PC-9 (cell line): ENCODE data around the gene MAP3K5. TPM values are rescaled to one million over a fixed set of nuclear protein-coding genes. Genes with fewer than 3 reads are reported as not detected.
A peak's percentile ranks its signal among the peaks of the same experiment; 100 is the strongest.

Experiments
- BruUV-seq: library from RNA; stranded (reverse); fragments of 400-500 nt; replicated peaks from 2 replicates; lab custom pipeline; 2021; lab: Mats Ljungman, UMichigan
- CTCF ChIA-PET: fragments of 300-600 bp; sonication (Branson Sonifier 250); formaldehyde crosslinking; loops from one replicate; lab custom pipeline; 2022; ENCODE audit warnings: antibody characterized with exemption; lab: Charles Lee
- POLR2A ChIA-PET: fragments of 300-600 bp; sonication (Branson Sonifier 250); formaldehyde crosslinking; loops from one replicate; lab custom pipeline; 2022; ENCODE audit warnings: antibody characterized with exemption; ENCODE audit not compliant: unreplicated experiment; lab: Charles Lee
- DNase-seq, 2 experiments: peaks; one replicate each; pipeline versions ENCODE4 v3.0.0 to v3.0.0-alpha.2; 2015 to 2022; ENCODE audit warnings: mixed read lengths in 1 of 2
- H2AFZ ChIP-seq: fragments of 200-600 bp; sonication (generic); 2 replicates; pipeline ENCODE4 v1.8.1; 2017; ENCODE audit warnings: antibody characterized with exemption
- H3F3A ChIP-seq: fragments of 200-600 bp; sonication (generic); 2 replicates; pipeline ENCODE4 v1.8.1; 2017; ENCODE audit warnings: antibody characterized with exemption, mild to moderate bottlenecking, low read depth; ENCODE audit not compliant: insufficient read depth
- H3K27ac ChIP-seq: fragments of 200-600 bp; sonication (generic); 2 replicates; pipeline ENCODE4 v1.6.1; 2016; ENCODE audit warnings: mixed run types
- H3K27me3 ChIP-seq: fragments of 200-600 bp; sonication (generic); 2 replicates; pipeline ENCODE4 v1.6.1; 2016; ENCODE audit warnings: low read depth, mixed run types; ENCODE audit not compliant: insufficient read depth
- H3K36me3 ChIP-seq: fragments of 200-600 bp; sonication (generic); 2 replicates; pipeline ENCODE4 v1.6.1; 2016; ENCODE audit warnings: low read depth, mixed run types
- H3K4me1 ChIP-seq: fragments of 200-600 bp; sonication (generic); replicated peaks from 2 replicates; pipeline ENCODE4 v1.6.1; 2016; ENCODE audit warnings: mixed run types; ENCODE audit not compliant: insufficient read depth
- H3K4me2 ChIP-seq: fragments of 200-600 bp; sonication (generic); 2 replicates; pipeline ENCODE4 v1.6.1; 2017; ENCODE audit warnings: mixed run types
- H3K4me3 ChIP-seq: fragments of 200-600 bp; sonication (generic); 2 replicates; pipeline ENCODE4 v1.6.1; 2016; ENCODE audit warnings: mixed run types
- H3K79me2 ChIP-seq: fragments of 200-600 bp; sonication (generic); 2 replicates; pipeline ENCODE4 v1.6.1; 2017; ENCODE audit warnings: low read depth, mixed run types
- H3K9me2 ChIP-seq: fragments of 200-600 bp; sonication (generic); 2 replicates; pipeline ENCODE4 v1.8.1; 2017; ENCODE audit warnings: mild to moderate bottlenecking; ENCODE audit not compliant: insufficient read depth
- H3K9me3 ChIP-seq: fragments of 200-600 bp; sonication (generic); 2 replicates; pipeline ENCODE4 v1.8.1; 2016; ENCODE audit warnings: low read depth; ENCODE audit not compliant: insufficient read depth
- H4K20me1 ChIP-seq: fragments of 200-600 bp; sonication (generic); 2 replicates; pipeline ENCODE4 v1.8.1; 2017; ENCODE audit not compliant: insufficient read depth
- EZH2 ChIP-seq: fragments of 200-600 bp; sonication (generic); IDR thresholded peaks from 2 replicates; pipeline ENCODE4 v1.8.0; 2017; ENCODE audit warnings: antibody characterized with exemption, low read depth
- intact Hi-C: fragments of 100-400 bp; cut with micrococcal nuclease; formaldehyde crosslinking; loops from one replicate; pipeline ENCODE4 v1.10.0; 2022; ENCODE audit not compliant: unreplicated experiment
- total RNA-seq: library from RNA; stranded (reverse); gene quantifications from 2 replicates; pipeline ENCODE4 v1.2.3, GENCODE V29; 2021
- TF ChIP-seq, protein P1 (sequence below): fragments of 200-600 bp; sonication (generic); conservative IDR thresholded peaks from 2 replicates; pipeline ENCODE4 v1.6.1; 2017; ENCODE audit warnings: mixed run types, antibody characterized with exemption, mild to moderate bottlenecking, moderate library complexity

MAP3K5 gene
- total RNA-seq, 1 experiment from 2014 or later, result 10.9 TPM

- no peak for DNase-seq
- Histone ChIP-seq H3F3A (peaks cover 8% of the 10 kb centered on the region; the same call in 1 of the 2 replicates), H3K36me3 (no peaks in the 10 kb centered on the region), H3K4me2 (no peak overlapping the region), H4K20me1 (peaks cover 17% of the 10 kb centered on the region), H3K27ac (no peak overlapping the region), H3K79me2 (peaks cover 60% of the 10 kb centered on the region), H3K9me2 (no peaks in the 10 kb centered on the region; the same call in 1 of the 2 replicates), H3K4me3 (no peak overlapping the region), H2AFZ (no peak overlapping the region), H3K27me3 (no peaks in the 10 kb centered on the region), H3K9me3 (no peaks in the 10 kb centered on the region), H3K4me1 (peaks cover 27% of the 10 kb centered on the region)
- ChIA-PET CTCF (interaction anchor here (1.3 kb wide), 1 partner anchor 19 kb away, joined by 3 read pairs; no protein-coding TSS in a partner anchor), POLR2A (no interaction called here)
- BruUV-seq, result no TSS peak
- intact Hi-C loops, result no loop called here
- TF ChIP-seq, protein P1, sequence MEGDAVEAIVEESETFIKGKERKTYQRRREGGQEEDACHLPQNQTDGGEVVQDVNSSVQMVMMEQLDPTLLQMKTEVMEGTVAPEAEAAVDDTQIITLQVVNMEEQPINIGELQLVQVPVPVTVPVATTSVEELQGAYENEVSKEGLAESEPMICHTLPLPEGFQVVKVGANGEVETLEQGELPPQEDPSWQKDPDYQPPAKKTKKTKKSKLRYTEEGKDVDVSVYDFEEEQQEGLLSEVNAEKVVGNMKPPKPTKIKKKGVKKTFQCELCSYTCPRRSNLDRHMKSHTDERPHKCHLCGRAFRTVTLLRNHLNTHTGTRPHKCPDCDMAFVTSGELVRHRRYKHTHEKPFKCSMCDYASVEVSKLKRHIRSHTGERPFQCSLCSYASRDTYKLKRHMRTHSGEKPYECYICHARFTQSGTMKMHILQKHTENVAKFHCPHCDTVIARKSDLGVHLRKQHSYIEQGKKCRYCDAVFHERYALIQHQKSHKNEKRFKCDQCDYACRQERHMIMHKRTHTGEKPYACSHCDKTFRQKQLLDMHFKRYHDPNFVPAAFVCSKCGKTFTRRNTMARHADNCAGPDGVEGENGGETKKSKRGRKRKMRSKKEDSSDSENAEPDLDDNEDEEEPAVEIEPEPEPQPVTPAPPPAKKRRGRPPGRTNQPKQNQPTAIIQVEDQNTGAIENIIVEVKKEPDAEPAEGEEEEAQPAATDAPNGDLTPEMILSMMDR, result no peak
- no peak for TF ChIP-seq EZH2
Observed at GRCh38 chr6:136514591-136514990, 277.7 kb downstream of the MAP3K5 start.

- Histone ChIP-seq H3K36me3 (no peaks in the 10 kb centered on the region), H3K9me3 (no peaks in the 10 kb centered on the region), H3K4me3 (no peak overlapping the region), H3K27me3 (no peaks in the 10 kb centered on the region), H3K4me2 (peak overlapping the region; percentile 16; the same call in 1 of the 2 replicates), H3K9me2 (no peaks in the 10 kb centered on the region; the same call in 1 of the 2 replicates), H3K79me2 (peaks cover 44% of the 10 kb centered on the region), H4K20me1 (peaks cover 7% of the 10 kb centered on the region), H3K27ac (peak overlapping the region; percentile 10; the same call in 1 of the 2 replicates), H2AFZ (no peak overlapping the region), H3K4me1 (peaks cover 18% of the 10 kb centered on the region), H3F3A (no peaks in the 10 kb centered on the region)
- no peak for DNase-seq
- TF ChIP-seq, protein P1, result no peak
- TF ChIP-seq EZH2, result no peak
- CTCF ChIA-PET, result no interaction called here
- no TSS peak for BruUV-seq
- intact Hi-C loops, result no loop called here
- POLR2A ChIA-PET, result no interaction called here
Observed at GRCh38 chr6:136511926-136512325, 280.4 kb downstream of the MAP3K5 start.

DNA sequence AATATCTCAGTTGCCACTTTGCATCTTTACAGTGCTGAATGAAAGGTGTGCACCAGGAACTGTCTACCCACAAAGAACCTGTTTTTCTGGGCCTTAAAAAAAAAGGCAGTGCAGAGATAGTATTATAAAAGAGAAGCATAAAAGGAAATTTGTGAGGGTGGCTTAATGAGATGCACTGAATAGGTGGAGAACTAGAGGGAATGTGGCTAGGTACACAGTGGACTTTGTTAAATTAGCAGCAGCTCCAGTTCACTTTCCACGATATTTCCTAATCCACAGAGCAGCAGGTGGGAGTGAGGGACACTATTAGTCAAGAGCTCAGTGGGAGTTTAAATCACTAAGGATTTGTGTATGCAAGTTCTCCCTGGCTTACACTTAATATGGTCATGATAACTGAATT is 280.9 kb downstream of the MAP3K5 start:
- H3K36me3 ChIP-seq, result no peaks in the 10 kb centered on the region
- H3K4me3 ChIP-seq, result no peak overlapping the region
- no peak overlapping the region for H2AFZ ChIP-seq
- H3K79me2 ChIP-seq, result peaks cover 41% of the 10 kb centered on the region
- ChIA-PET POLR2A (no interaction called here), CTCF (no interaction called here)
- intact Hi-C loops, result no loop called here
- H3K27me3 ChIP-seq, result no peaks in the 10 kb centered on the region
- H4K20me1 ChIP-seq, result peaks cover 4% of the 10 kb centered on the region; the same call in 1 of the 2 replicates
- TF ChIP-seq, protein P1, result no peak
- no peak for TF ChIP-seq EZH2
- no TSS peak for BruUV-seq
- H3F3A ChIP-seq, result no peaks in the 10 kb centered on the region
- H3K9me3 ChIP-seq, result no peaks in the 10 kb centered on the region
- H3K4me2 ChIP-seq, result peak overlapping the region; percentile 16; the same call in 1 of the 2 replicates
- no peaks in the 10 kb centered on the region; the same call in 1 of the 2 replicates for H3K9me2 ChIP-seq
- DNase-seq, result peak; percentile 5 to 64
- peak overlapping the region; percentile 10; the same call in 1 of the 2 replicates for H3K27ac ChIP-seq
- peaks cover 14% of the 10 kb centered on the region for H3K4me1 ChIP-seq
